HepG2 (cell line): ENCODE measurements around the gene CIAPIN1. TPM values are rescaled to one million over a fixed set of nuclear protein-coding genes. Genes with fewer than 3 reads are reported as not detected.

Experiments
- CENPT ChIP-seq: sonication (generic); formaldehyde crosslinking; IDR thresholded peaks from 2 replicates; pipeline ENCODE4 v1.8.0; 2022; ENCODE audit warnings: low read depth, mild to moderate bottlenecking, moderate library complexity, missing genetic modification reagents
- CENPX ChIP-seq: sonication (generic); formaldehyde crosslinking; IDR thresholded peaks from 2 replicates; pipeline ENCODE4 v1.9.0; 2021; ENCODE audit warnings: mild to moderate bottlenecking, missing genetic modification reagents, moderate library complexity
- FOXP1 ChIP-seq, 2 experiments: fragments of 450-650 bp in 1 of 2; IDR thresholded peaks; 2 replicates each; pipeline ENCODE4 v1.6.1; 2017 to 2018; ENCODE audit warnings: antibody characterized with exemption in 1 of 2
- GATAD2A ChIP-seq: IDR thresholded peaks from 2 replicates; pipeline ENCODE4 v1.6.1; 2016
- KLF15 ChIP-seq: sonication (generic); formaldehyde crosslinking; IDR thresholded peaks from 2 replicates; pipeline ENCODE4 v1.8.1; 2023; ENCODE audit warnings: borderline replicate concordance, mild to moderate bottlenecking, inconsistent platforms, missing genetic modification reagents, mixed read lengths
- KMT2A ChIP-seq: sonication (generic); formaldehyde crosslinking; IDR thresholded peaks from 2 replicates; pipeline ENCODE4 v1.4.0; 2020; ENCODE audit warnings: missing genetic modification reagents
- PAXIP1 ChIP-seq: sonication (generic); formaldehyde crosslinking; conservative IDR thresholded peaks from 2 replicates; pipeline ENCODE4 v1.4.0; 2020; ENCODE audit warnings: mild to moderate bottlenecking, missing genetic modification reagents, moderate library complexity
- PCBP2 ChIP-seq: fragments of 200-400 bp; formaldehyde crosslinking; optimal IDR thresholded peaks from 2 replicates; pipeline ENCODE3; 2018; ENCODE audit warnings: low read length, low read depth; ENCODE audit not compliant: poor library complexity, severe bottlenecking
- RXRB ChIP-seq: IDR thresholded peaks from 2 replicates; pipeline ENCODE4 v1.6.1; 2016; ENCODE audit warnings: borderline replicate concordance, missing genetic modification reagents, missing compliant biosample characterization
- TP53 ChIP-seq: sonication (generic); formaldehyde crosslinking; conservative IDR thresholded peaks from 2 replicates; pipeline ENCODE4 v1.4.0; 2020; ENCODE audit warnings: missing genetic modification reagents
- ZSCAN30 ChIP-seq: sonication (generic); formaldehyde crosslinking; IDR thresholded peaks from 2 replicates; pipeline ENCODE4 v1.5.0; 2020; ENCODE audit warnings: mild to moderate bottlenecking, missing genetic modification reagents
- polyA plus RNA-seq, 8 experiments: library from polyadenylated mRNA; depleted of rRNA in 3 of 8; stranded (reverse) in 7 of 8; unstranded in 1 of 8; fragments of >200 nt; fragmentation: Illumina TruSeq in 4 of 8; extraction: Trizol in 4 of 8; gene quantifications; 2 replicates each; pipeline versions ENCODE4 v1.2.1 to v1.2.3, GENCODE V29; 2011 to 2016; ENCODE audit warnings: low read depth in 4 of 8, missing spikeins in 1 of 8, mixed read lengths in 1 of 8; ENCODE audit not compliant: insufficient read depth in 1 of 8
- total RNA-seq, 5 experiments: library from RNA; depleted of rRNA; stranded (reverse); fragments of >200 nt; fragmentation: Illumina TruSeq; extraction: Trizol; gene quantifications; 2 replicates each; pipeline ENCODE4 v1.2.3, GENCODE V29; 2016; ENCODE audit warnings: low read depth in 1 of 5
- TF ChIP-seq, protein P1 (sequence below): sonication (generic); formaldehyde crosslinking; IDR thresholded peaks from 2 replicates; pipeline ENCODE4 v1.4.0; 2020; ENCODE audit warnings: mild to moderate bottlenecking, missing genetic modification reagents
- TF ChIP-seq, protein P2 (sequence below): sonication (generic); formaldehyde crosslinking; IDR thresholded peaks from 2 replicates; pipeline ENCODE4 v1.8.0; 2022; ENCODE audit warnings: missing genetic modification reagents, mild to moderate bottlenecking, borderline replicate concordance
- TF ChIP-seq, protein P3 (sequence below): sonication (generic); formaldehyde crosslinking; IDR thresholded peaks from 2 replicates; pipeline ENCODE4 v1.9.0; 2022; ENCODE audit warnings: low read depth, missing genetic modification reagents
- TF ChIP-seq, protein P4 (sequence below): IDR thresholded peaks from 2 replicates; pipeline ENCODE4 v1.6.1; 2016; ENCODE audit warnings: missing genetic modification reagents, missing compliant biosample characterization
- TF ChIP-seq, protein P5 (sequence below): sonication (generic); formaldehyde crosslinking; IDR thresholded peaks from 2 replicates; pipeline ENCODE4 v1.5.0; 2020; ENCODE audit warnings: mild to moderate bottlenecking, missing genetic modification reagents, borderline replicate concordance

The CIAPIN1 gene
- total and polyA plus RNA-seq, 2 of the 13 experiments (the other 11 are each of a cell fraction or from before 2014, with no cell fraction given), result 69.3 to 89.7 TPM

GRCh38 chr16:57447186-57447962 lies at the start of gene CIAPIN1, which contains the start of gene COQ9 (continued):
- TF ChIP-seq PCBP2, result no peak
- TF ChIP-seq RXRB (CRISPR knock-in tag), result peak; percentile 81
- TF ChIP-seq, protein P1, sequence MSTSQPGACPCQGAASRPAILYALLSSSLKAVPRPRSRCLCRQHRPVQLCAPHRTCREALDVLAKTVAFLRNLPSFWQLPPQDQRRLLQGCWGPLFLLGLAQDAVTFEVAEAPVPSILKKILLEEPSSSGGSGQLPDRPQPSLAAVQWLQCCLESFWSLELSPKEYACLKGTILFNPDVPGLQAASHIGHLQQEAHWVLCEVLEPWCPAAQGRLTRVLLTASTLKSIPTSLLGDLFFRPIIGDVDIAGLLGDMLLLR, result peak; percentile 86; the same call in 1 of the 2 replicates
- TF ChIP-seq PAXIP1 (CRISPR knock-in tag), result peak; percentile 75
- TF ChIP-seq ZSCAN30, result peak; percentile 99
- peak; percentile 97 for TF ChIP-seq KMT2A
- no peak for TF ChIP-seq CENPX
- TF ChIP-seq GATAD2A (CRISPR knock-in tag), result peak; percentile 64; the same call in 1 of the 2 replicates
- TF ChIP-seq, protein P2, sequence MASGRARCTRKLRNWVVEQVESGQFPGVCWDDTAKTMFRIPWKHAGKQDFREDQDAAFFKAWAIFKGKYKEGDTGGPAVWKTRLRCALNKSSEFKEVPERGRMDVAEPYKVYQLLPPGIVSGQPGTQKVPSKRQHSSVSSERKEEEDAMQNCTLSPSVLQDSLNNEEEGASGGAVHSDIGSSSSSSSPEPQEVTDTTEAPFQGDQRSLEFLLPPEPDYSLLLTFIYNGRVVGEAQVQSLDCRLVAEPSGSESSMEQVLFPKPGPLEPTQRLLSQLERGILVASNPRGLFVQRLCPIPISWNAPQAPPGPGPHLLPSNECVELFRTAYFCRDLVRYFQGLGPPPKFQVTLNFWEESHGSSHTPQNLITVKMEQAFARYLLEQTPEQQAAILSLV, result peak; percentile 94; the same call in 1 of the 2 replicates
- TF ChIP-seq, protein P3, sequence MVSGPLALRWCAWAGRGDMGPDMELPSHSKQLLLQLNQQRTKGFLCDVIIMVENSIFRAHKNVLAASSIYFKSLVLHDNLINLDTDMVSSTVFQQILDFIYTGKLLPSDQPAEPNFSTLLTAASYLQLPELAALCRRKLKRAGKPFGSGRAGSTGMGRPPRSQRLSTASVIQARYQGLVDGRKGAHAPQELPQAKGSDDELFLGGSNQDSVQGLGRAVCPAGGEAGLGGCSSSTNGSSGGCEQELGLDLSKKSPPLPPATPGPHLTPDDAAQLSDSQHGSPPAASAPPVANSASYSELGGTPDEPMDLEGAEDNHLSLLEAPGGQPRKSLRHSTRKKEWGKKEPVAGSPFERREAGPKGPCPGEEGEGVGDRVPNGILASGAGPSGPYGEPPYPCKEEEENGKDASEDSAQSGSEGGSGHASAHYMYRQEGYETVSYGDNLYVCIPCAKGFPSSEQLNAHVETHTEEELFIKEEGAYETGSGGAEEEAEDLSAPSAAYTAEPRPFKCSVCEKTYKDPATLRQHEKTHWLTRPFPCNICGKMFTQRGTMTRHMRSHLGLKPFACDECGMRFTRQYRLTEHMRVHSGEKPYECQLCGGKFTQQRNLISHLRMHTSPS (CRISPR knock-in tag), result no peak; the same call in 1 of the 2 replicates
- TF ChIP-seq KLF15 (CRISPR knock-in tag), result no peak
- TF ChIP-seq FOXP1 (IDR thresholded peaks at IDR 0.05), result no peak
- no peak for TF ChIP-seq FOXP1 (CRISPR knock-in tag; IDR thresholded peaks at IDR 0.05)
- TF ChIP-seq CENPT (CRISPR knock-in tag), result no peak
- TF ChIP-seq TP53 (CRISPR knock-in tag), result peak; percentile 83
- TF ChIP-seq, protein P4, sequence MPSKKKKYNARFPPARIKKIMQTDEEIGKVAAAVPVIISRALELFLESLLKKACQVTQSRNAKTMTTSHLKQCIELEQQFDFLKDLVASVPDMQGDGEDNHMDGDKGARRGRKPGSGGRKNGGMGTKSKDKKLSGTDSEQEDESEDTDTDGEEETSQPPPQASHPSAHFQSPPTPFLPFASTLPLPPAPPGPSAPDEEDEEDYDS (CRISPR knock-in tag), result peak; percentile 94
- TF ChIP-seq, protein P5, sequence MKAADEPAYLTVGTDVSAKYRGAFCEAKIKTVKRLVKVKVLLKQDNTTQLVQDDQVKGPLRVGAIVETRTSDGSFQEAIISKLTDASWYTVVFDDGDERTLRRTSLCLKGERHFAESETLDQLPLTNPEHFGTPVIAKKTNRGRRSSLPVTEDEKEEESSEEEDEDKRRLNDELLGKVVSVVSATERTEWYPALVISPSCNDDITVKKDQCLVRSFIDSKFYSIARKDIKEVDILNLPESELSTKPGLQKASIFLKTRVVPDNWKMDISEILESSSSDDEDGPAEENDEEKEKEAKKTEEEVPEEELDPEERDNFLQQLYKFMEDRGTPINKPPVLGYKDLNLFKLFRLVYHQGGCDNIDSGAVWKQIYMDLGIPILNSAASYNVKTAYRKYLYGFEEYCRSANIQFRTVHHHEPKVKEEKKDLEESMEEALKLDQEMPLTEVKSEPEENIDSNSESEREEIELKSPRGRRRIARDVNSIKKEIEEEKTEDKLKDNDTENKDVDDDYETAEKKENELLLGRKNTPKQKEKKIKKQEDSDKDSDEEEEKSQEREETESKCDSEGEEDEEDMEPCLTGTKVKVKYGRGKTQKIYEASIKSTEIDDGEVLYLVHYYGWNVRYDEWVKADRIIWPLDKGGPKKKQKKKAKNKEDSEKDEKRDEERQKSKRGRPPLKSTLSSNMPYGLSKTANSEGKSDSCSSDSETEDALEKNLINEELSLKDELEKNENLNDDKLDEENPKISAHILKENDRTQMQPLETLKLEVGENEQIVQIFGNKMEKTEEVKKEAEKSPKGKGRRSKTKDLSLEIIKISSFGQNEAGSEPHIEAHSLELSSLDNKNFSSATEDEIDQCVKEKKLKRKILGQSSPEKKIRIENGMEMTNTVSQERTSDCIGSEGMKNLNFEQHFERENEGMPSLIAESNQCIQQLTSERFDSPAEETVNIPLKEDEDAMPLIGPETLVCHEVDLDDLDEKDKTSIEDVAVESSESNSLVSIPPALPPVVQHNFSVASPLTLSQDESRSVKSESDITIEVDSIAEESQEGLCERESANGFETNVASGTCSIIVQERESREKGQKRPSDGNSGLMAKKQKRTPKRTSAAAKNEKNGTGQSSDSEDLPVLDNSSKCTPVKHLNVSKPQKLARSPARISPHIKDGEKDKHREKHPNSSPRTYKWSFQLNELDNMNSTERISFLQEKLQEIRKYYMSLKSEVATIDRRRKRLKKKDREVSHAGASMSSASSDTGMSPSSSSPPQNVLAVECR, result peak; percentile 99
